CD4-positive, alpha-beta memory T cell (primary cell): Measurements from ENCODE around the gene AAGAB. TPM values are rescaled to one million over a fixed set of nuclear protein-coding genes. Genes with fewer than 3 reads are reported as not detected.

Experiments used
- CTCF ChIA-PET: fragments of 350-600 bp; sonication (Branson Sonifier 250); formaldehyde crosslinking; loops from one replicate; lab custom pipeline; 2021; ENCODE audit warnings: inconsistent platforms; ENCODE audit not compliant: partially characterized antibody; lab: Charles Lee
- POLR2A ChIA-PET: fragments of 350-600 bp; sonication (Branson Sonifier 250); formaldehyde crosslinking; loops from one replicate; lab custom pipeline; 2021; ENCODE audit not compliant: partially characterized antibody; lab: Charles Lee
- DNase-seq, 5 donors: peaks; one replicate each; pipeline versions ENCODE4 v3.0.0 to v3.0.0-alpha.2; 2020 to 2022; ENCODE audit warnings: mixed read lengths in 1 of 5
- H3K27ac ChIP-seq: one replicate; pipeline ENCODE4 v1.7.0; 2013; ENCODE audit warnings: low read depth, low read length
- H3K27me3 ChIP-seq: 2 replicates; pipeline ENCODE4 v1.7.0; 2013; ENCODE audit warnings: mild to moderate bottlenecking, low read length, moderate library complexity; ENCODE audit not compliant: insufficient read depth
- H3K36me3 ChIP-seq: 2 replicates; pipeline ENCODE4 v1.7.0; 2013; ENCODE audit warnings: mild to moderate bottlenecking, low read length, moderate library complexity; ENCODE audit not compliant: insufficient read depth
- H3K4me1 ChIP-seq: 2 replicates; pipeline ENCODE4 v1.7.0; 2013; ENCODE audit warnings: mild to moderate bottlenecking, low read length, moderate library complexity; ENCODE audit not compliant: insufficient read depth
- H3K4me3 ChIP-seq, 2 donors: one replicate each; pipeline ENCODE4 v1.7.0; 2013; ENCODE audit warnings: low read length in 2 of 2, mild to moderate bottlenecking in 1 of 2
- H3K9me3 ChIP-seq, 2 donors: one replicate each; pipeline ENCODE4 v1.7.0; 2013; ENCODE audit warnings: low read length in 2 of 2, control low read depth in 1 of 2; ENCODE audit not compliant: control insufficient read depth in 1 of 2
- H3K27ac Mint-ChIP-seq, 7 donors: one replicate each; pipeline ENCODE4 v1.8.0; 2020 to 2021; ENCODE audit warnings: mixed read lengths in 7 of 7, mild to moderate bottlenecking in 6 of 7, inconsistent platforms in 3 of 7, moderate library complexity in 3 of 7
- H3K27me3 Mint-ChIP-seq, 2 donors: one replicate each; pipeline ENCODE4 v1.8.0; 2020 to 2021; ENCODE audit warnings: mixed read lengths in 2 of 2
- H3K36me3 Mint-ChIP-seq, 2 donors: one replicate each; pipeline ENCODE4 v1.8.0; 2020 to 2021; ENCODE audit warnings: mixed read lengths in 2 of 2, inconsistent platforms in 1 of 2, mild to moderate bottlenecking in 1 of 2
- H3K4me1 Mint-ChIP-seq, 4 donors: one replicate each; pipeline ENCODE4 v1.8.0; 2020 to 2021; ENCODE audit warnings: mixed read lengths in 4 of 4, mild to moderate bottlenecking in 1 of 4
- H3K4me3 Mint-ChIP-seq, 8 donors: one replicate each; pipeline ENCODE4 v1.8.0; 2020 to 2021; ENCODE audit warnings: mixed read lengths in 8 of 8, mild to moderate bottlenecking in 7 of 8, moderate library complexity in 6 of 8, inconsistent platforms in 3 of 8
- H3K9me3 Mint-ChIP-seq, 8 donors: one replicate each; pipeline ENCODE4 v1.8.0; 2020 to 2021; ENCODE audit warnings: mixed read lengths in 8 of 8, mild to moderate bottlenecking in 5 of 8, inconsistent platforms in 3 of 8, moderate library complexity in 1 of 8
- intact Hi-C: fragments of 100-400 bp; cut with micrococcal nuclease; formaldehyde crosslinking; loops from one replicate; pipeline ENCODE4 v1.15.1; 2023
- polyA plus RNA-seq, 2 donors: library from polyadenylated mRNA; unstranded; fragments of 300-500 nt; fragmentation: Illumina TruSeq; gene quantifications; one replicate each; pipeline ENCODE4 v1.2.3, GENCODE V29; 2021
- total RNA-seq, 2 experiments: library from RNA; stranded (reverse); gene quantifications; one replicate each; pipeline ENCODE4 v1.2.3, GENCODE V29; 2021

Gene AAGAB
- total RNA-seq = 10 to 100 TPM; 30.2 to 30.3 TPM
- polyA plus RNA-seq = 10 to 100 TPM; 43.5 to 71.0 TPM

- POLR2A ChIA-PET = interaction anchor here (0.6 to 1.6 kb wide), 14 partner anchors 10 to 308 kb away, joined by 3 to 25 read pairs (median 4); partner anchors contain the start of gene MAP2K5
- Mint-ChIP-seq H3K36me3 (peaks cover 0 to 11% of the 10 kb centered on the region in 2 donors), H3K27ac (peak within 1 kb of the TSS; percentile 89 to 99 (median 96)), H3K27me3 (no peaks in the 10 kb centered on the region), H3K4me1 (peaks cover 26 to 54% (median 40%) of the 10 kb centered on the region in 4 donors), H3K9me3 (no peaks in the 10 kb centered on the region), H3K4me3 (peak within 1 kb of the TSS; percentile 96 to 99 (median 98))
- DNase-seq = peak; percentile 93 to 97 (median 95)
- H3K36me3 ChIP-seq = no peaks in the 10 kb centered on the region
- intact Hi-C loops = loop anchor here (1.0 to 10.0 kb wide), 4 partner anchors 13 to 800 kb away; partner anchors contain the start of genes PIAS1, RNU6-1 and SMAD3
- H3K4me3 ChIP-seq = peak within 1 kb of the TSS; percentile 96 to 98
- peak within 1 kb of the TSS; percentile 85 for H3K27ac ChIP-seq
- CTCF ChIA-PET = interaction anchor here (0.6 to 2.6 kb wide), 3 partner anchors 11 to 308 kb away, joined by 3 to 14 read pairs (median 4); no protein-coding TSS in a partner anchor
- no peaks in the 10 kb centered on the region for H3K27me3 ChIP-seq
- peaks cover 34% of the 10 kb centered on the region for H3K4me1 ChIP-seq
- no peaks in the 10 kb centered on the region for H3K9me3 ChIP-seq
Observed at GRCh38 chr15:67254238-67255175, at the start of gene AAGAB, which contains the start of gene IQCH. TSS of gene AAGAB (minus strand) at chr15:67254661. CDS start at chr15:67254631, 30 bp downstream. TSS of gene IQCH (plus strand) at chr15:67254786. CDS start at chr15:67254897, 111 bp downstream.

- no peaks in the 10 kb centered on the region for H3K36me3 ChIP-seq
- no peaks in the 10 kb centered on the region for H3K4me1 ChIP-seq
- H3K9me3 Mint-ChIP-seq = no peaks in the 10 kb centered on the region
- peaks cover 2 to 3% of the 10 kb centered on the region in 2 donors for H3K27me3 Mint-ChIP-seq
- peak; percentile 43 to 55 (median 52) for DNase-seq
- no peak overlapping the region for H3K4me3 ChIP-seq
- no peak overlapping the region for H3K4me3 Mint-ChIP-seq
- no peaks in the 10 kb centered on the region for H3K36me3 Mint-ChIP-seq
- H3K27me3 ChIP-seq = no peaks in the 10 kb centered on the region
- no peak overlapping the region for H3K27ac Mint-ChIP-seq
- H3K9me3 ChIP-seq = no peaks in the 10 kb centered on the region
- no peak overlapping the region for H3K27ac ChIP-seq
- H3K4me1 Mint-ChIP-seq = no peaks in the 10 kb centered on the region
- POLR2A ChIA-PET = interaction anchor here (1.0 to 2.2 kb wide), 3 partner anchors 12 to 357 kb away, joined by 3 to 10 read pairs (median 7); no protein-coding TSS in a partner anchor
- intact Hi-C loops = loop anchor here (1.0 to 5.0 kb wide), 3 partner anchors 63 to 357 kb away; no protein-coding TSS in a partner anchor
- CTCF ChIA-PET = interaction anchor here (0.9 to 9.4 kb wide), 10 partner anchors 9 to 452 kb away, joined by 3 to 184 read pairs (median 4); no protein-coding TSS in a partner anchor
Observed at GRCh38 chr15:67303490-67304363, 49.3 kb upstream of the AAGAB start.

GRCh38 chr15:67300266-67301025 is 46.0 kb upstream of the AAGAB start:
- H3K27ac ChIP-seq = no peak overlapping the region
- CTCF ChIA-PET = interaction anchor here (0.7 to 9.4 kb wide), 6 partner anchors 15 to 352 kb away, joined by 3 to 184 read pairs (median 3); no protein-coding TSS in a partner anchor
- no peak for DNase-seq
- Mint-ChIP-seq H3K9me3 (no peaks in the 10 kb centered on the region), H3K4me3 (no peak overlapping the region), H3K4me1 (no peaks in the 10 kb centered on the region), H3K36me3 (no peaks in the 10 kb centered on the region), H3K27ac (no peak overlapping the region), H3K27me3 (peaks cover 2 to 5% of the 10 kb centered on the region in 2 donors)
- intact Hi-C loops = loop anchor here (5.0 kb wide), 1 partner anchor 268 kb away; no protein-coding TSS in a partner anchor
- no peaks in the 10 kb centered on the region for H3K4me1 ChIP-seq
- no peaks in the 10 kb centered on the region for H3K9me3 ChIP-seq
- no peaks in the 10 kb centered on the region for H3K27me3 ChIP-seq
- POLR2A ChIA-PET = interaction anchor here (1.0 to 1.4 kb wide), 2 partner anchors 61 to 354 kb away, joined by 4 read pairs; no protein-coding TSS in a partner anchor
- H3K4me3 ChIP-seq = no peak overlapping the region
- no peaks in the 10 kb centered on the region for H3K36me3 ChIP-seq

GRCh38 chr15:67296684-67297083 is 42.2 kb upstream of the AAGAB start:
- Mint-ChIP-seq H3K27me3 (peaks cover 0 to 5% of the 10 kb centered on the region in 2 donors), H3K36me3 (no peaks in the 10 kb centered on the region), H3K27ac (no peak overlapping the region), H3K4me3 (no peak overlapping the region), H3K4me1 (no peaks in the 10 kb centered on the region), H3K9me3 (peaks cover 0 to 1% (median 0%) of the 10 kb centered on the region in 8 donors)
- Histone ChIP-seq H3K4me3 (no peak overlapping the region), H3K4me1 (no peaks in the 10 kb centered on the region), H3K9me3 (no peaks in the 10 kb centered on the region), H3K27ac (no peak overlapping the region), H3K36me3 (no peaks in the 10 kb centered on the region), H3K27me3 (no peaks in the 10 kb centered on the region)
- intact Hi-C loops = no loop called here
- CTCF ChIA-PET = no interaction called here
- DNase-seq = no peak
- POLR2A ChIA-PET = interaction anchor here (1.1 kb wide), 1 partner anchor 258 kb away, joined by 3 read pairs; no protein-coding TSS in a partner anchor

- Mint-ChIP-seq H3K36me3 (no peaks in the 10 kb centered on the region), H3K27me3 (peaks cover 0 to 5% of the 10 kb centered on the region in 2 donors), H3K4me3 (no peak overlapping the region), H3K9me3 (peaks cover 0 to 1% (median 0%) of the 10 kb centered on the region in 8 donors), H3K4me1 (no peaks in the 10 kb centered on the region), H3K27ac (no peak overlapping the region)
- Histone ChIP-seq H3K4me3 (no peak overlapping the region), H3K9me3 (no peaks in the 10 kb centered on the region), H3K27ac (no peak overlapping the region), H3K4me1 (no peaks in the 10 kb centered on the region), H3K36me3 (no peaks in the 10 kb centered on the region), H3K27me3 (no peaks in the 10 kb centered on the region)
- DNase-seq = no peak
- CTCF ChIA-PET = no interaction called here
- POLR2A ChIA-PET = interaction anchor here (1.1 kb wide), 1 partner anchor 258 kb away, joined by 3 read pairs; no protein-coding TSS in a partner anchor
- intact Hi-C loops = no loop called here
Observed at GRCh38 chr15:67296188-67296587, 41.7 kb upstream of the AAGAB start.

GRCh38 chr15:67290319-67290718 is 35.9 kb upstream of the AAGAB start:
- Histone ChIP-seq H3K27me3 (no peaks in the 10 kb centered on the region), H3K4me3 (no peak overlapping the region), H3K36me3 (no peaks in the 10 kb centered on the region), H3K27ac (no peak overlapping the region), H3K9me3 (no peaks in the 10 kb centered on the region), H3K4me1 (no peaks in the 10 kb centered on the region)
- intact Hi-C loops = no loop called here
- POLR2A ChIA-PET = interaction anchor here (0.5 kb wide), 1 partner anchor 194 kb away, joined by 4 read pairs; no protein-coding TSS in a partner anchor
- Mint-ChIP-seq H3K27me3 (no peaks in the 10 kb centered on the region), H3K27ac (no peak overlapping the region), H3K4me1 (no peaks in the 10 kb centered on the region), H3K4me3 (no peak overlapping the region), H3K36me3 (peaks cover 0 to 3% of the 10 kb centered on the region in 2 donors), H3K9me3 (peaks cover 0 to 9% (median 3%) of the 10 kb centered on the region in 8 donors)
- DNase-seq = no peak
- CTCF ChIA-PET = no interaction called here
